GM18505 (cell line): ENCODE data around the gene STXBP2.

Experiments used
- ATAC-seq: cut with Tn5 transposase; IDR thresholded peaks from one replicate; pipeline ENCODE4 v1.9.1; 2021; ENCODE audit not compliant: unreplicated experiment
- POLR2A ChIP-seq: IDR thresholded peaks from 4 replicates; pipeline ENCODE4 v1.6.1; 2011; ENCODE audit warnings: borderline replicate concordance; ENCODE audit not compliant: insufficient read depth, insufficient read length; ENCODE audit errors: extremely low read depth

Gene STXBP2

GRCh38 chr19:7606289-7606688 lies 30.6 kb upstream of the STXBP2 start:
- TF ChIP-seq POLR2A = no peak
- no peak for ATAC-seq

DNA sequence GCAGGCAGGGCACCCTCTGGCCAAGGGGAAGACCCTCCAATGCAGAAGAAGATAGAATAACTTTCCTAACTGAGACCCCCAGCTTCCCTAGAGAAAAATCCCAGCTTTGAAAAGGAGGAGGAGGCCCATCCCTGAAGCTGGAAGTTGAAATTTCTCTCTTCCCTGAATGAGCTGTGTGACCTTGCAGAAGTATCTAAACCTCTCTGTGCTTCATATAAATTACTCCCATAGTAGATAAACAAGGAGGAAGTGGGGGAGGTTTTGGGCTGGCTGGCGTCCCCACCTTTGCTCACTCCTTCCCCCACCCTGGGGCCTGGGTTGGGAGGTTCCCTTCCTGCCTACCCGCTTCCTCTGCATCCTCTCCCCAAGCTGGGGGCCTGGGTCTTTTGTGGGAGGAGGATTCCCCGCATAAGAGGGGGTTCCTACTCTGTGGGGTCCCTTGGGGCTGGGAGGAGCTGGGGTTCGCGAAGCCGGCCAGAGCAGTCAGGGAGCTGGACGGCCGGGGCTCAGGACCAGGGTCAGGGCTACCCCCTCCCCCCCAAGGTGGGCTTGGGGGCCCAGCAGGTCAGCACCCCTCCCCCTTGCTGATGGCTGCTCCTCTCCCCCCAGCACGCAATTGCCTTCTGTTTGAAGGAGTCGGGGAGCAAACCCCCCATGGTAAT lies 29.6 kb upstream of the STXBP2 start:
- no peak for TF ChIP-seq POLR2A
- no peak for ATAC-seq

DNA sequence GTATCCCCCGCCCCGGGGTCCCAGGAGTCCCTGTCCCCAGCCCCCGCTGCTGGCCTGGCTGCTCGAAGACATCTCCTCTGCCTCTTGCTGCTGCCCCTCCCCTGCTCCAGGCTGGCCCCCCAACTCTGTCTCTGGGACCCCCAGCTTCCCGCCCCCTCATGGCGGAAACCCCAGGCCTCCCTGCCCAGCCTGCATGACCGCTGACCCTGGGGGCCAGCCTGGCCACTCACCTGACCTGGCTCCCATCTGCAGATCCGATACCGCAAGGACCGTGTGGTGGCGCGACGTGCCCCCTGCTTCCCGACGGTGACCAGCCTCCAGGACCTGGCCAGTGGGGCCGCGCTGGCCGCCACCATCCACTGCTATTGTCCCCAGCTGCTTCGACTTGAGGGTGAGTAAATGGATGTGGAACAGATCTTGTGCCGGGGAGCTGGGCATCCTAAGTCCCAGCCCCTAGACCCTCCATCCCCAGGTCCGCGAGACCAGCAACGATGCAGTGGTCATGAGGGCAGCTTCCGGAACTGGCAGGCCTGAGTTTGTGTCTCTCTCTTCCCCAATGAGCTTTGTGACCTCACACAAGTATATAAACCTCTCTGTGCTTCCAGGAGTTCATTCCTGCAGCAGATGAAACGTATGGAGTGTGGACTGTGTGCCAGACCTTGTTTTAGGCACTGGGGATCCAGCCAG lies 28.9 kb upstream of the STXBP2 start:
- TF ChIP-seq POLR2A = no peak
- no peak for ATAC-seq

- no peak for ATAC-seq
These were observed 26.2 kb upstream of the STXBP2 start for GRCh38 chr19:7610491-7611240.

DNA sequence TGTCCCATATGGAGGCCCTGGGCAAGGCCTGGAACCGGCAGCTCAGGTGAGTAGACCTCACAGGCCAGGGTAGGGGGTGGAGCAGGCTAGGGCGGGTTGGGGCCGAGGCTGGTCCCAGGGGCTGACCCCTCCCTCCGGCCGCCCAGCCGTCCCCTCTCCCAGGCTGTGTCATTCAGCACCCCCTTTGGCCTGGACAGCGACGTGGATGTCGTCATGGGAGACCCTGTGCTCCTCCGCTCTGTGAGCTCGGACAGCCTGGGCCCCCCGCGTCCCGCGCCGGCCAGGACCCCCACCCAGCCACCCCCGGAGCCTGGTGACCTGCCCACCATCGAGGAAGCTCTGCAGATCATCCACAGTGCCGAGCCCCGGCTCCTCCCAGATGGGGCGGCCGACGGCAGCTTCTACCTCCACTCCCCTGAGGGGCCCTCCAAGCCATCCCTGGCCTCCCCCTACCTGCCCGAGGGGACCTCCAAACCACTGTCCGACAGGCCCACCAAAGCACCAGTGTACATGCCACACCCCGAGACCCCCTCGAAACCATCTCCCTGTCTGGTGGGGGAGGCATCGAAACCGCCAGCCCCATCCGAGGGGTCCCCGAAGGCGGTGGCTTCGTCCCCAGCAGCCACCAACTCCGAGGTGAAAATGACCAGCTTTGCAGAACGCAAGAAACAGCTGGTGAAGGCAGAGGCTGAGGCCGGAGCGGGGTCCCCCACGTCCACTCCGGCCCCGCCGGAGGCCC lies 25.2 kb upstream of the STXBP2 start:
- TF ChIP-seq POLR2A = no peak
- ATAC-seq = no peak

More at GRCh38 chr19:7610491-7611240, 26.2 kb upstream of the STXBP2 start:
- TF ChIP-seq POLR2A = no peak

DNA sequence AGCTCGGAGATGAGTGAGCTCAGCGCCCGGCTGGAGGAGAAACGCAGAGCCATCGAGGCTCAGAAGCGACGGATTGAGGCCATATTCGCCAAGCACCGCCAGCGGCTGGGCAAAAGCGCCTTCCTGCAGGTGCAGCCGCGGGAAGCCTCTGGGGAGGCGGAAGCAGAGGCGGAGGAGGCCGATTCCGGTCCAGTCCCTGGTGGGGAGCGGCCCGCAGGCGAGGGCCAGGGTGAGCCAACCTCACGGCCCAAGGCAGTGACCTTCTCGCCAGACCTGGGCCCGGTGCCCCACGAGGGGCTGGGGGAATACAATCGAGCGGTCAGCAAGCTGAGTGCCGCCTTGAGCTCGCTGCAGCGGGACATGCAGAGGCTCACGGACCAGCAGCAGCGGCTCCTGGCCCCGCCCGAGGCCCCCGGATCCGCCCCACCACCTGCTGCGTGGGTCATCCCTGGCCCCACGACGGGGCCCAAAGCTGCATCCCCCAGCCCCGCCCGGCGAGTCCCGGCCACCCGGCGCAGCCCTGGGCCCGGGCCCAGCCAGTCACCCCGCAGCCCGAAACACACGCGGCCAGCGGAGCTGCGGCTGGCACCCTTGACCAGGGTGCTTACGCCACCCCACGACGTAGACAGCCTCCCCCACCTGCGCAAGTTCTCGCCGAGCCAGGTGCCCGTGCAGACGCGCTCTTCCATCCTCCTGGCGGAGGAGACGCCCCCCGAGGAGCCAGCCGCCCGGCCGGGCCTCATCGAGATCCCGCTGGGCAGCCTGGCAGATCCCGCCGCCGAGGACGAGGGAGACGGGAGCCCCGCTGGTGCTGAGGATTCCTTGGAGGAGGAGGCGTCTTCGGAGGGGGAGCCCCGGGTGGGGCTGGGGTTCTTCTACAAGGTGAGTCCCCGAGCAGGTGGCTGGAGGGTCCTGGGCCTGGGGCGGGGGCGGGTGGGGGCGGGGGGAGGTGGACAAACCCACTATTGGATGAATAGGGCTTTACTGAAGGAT lies 24.3 kb upstream of the STXBP2 start:
- TF ChIP-seq POLR2A = no peak
- ATAC-seq = no peak

GRCh38 chr19:7614859-7615741 lies 21.8 kb upstream of the STXBP2 start:
- TF ChIP-seq POLR2A = no peak

GRCh38 chr19:7617172-7617571 lies 19.7 kb upstream of the STXBP2 start:
- no peak for ATAC-seq

More at GRCh38 chr19:7614859-7615741, 21.8 kb upstream of the STXBP2 start:
- ATAC-seq = no peak

GRCh38 chr19:7617735-7618134 lies 19.2 kb upstream of the STXBP2 start:
- ATAC-seq = no peak
- no peak for TF ChIP-seq POLR2A

More at GRCh38 chr19:7617172-7617571, 19.7 kb upstream of the STXBP2 start:
- no peak for TF ChIP-seq POLR2A

DNA sequence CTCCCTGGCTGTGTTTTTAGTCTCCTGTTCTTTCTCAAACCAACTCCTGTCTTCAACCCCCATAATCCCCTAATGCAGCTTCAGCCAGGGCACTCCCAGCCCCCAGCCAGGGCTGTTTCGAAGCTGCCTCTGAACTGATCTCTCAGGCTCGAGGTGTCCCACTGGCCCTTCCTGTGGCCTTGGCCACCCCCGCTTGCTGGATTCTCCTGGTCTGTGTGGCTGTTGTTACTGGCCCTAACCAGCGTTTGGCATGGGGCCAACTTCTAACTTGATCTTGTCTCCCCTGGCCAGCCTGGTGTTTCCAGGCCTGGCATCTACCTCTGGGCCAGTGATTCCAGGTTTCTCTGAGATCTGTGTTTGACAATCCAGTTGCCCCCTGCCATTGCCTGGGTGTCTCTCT lies 18.6 kb upstream of the STXBP2 start:
- TF ChIP-seq POLR2A = no peak
- no peak for ATAC-seq
